Upper lobe of left lung (tissue), 4 donors: Measurements from ENCODE around the gene GDPD2.

Experiments used
- CTCF ChIP-seq, 6 experiments: fragments of 450-650 bp in 4 of 6; fragments of 200-600 bp in 2 of 6; sonication (generic) in 2 of 6; IDR thresholded peaks; one replicate each; pipeline ENCODE4 v1.5.1; 2016 to 2019; ENCODE audit warnings: antibody characterized with exemption in 6 of 6
- EP300 ChIP-seq, 4 donors: sonication (generic); formaldehyde crosslinking; IDR thresholded peaks; one replicate each; pipeline ENCODE4 v1.5.1; 2017; ENCODE audit warnings: antibody characterized with exemption in 4 of 4, control low read depth in 2 of 4
- POLR2A ChIP-seq, 4 donors: fragments of 450-650 bp; IDR thresholded peaks; one replicate each; pipeline ENCODE4 v1.5.1; 2016 to 2017; ENCODE audit warnings: antibody characterized with exemption in 4 of 4, mild to moderate bottlenecking in 2 of 4
- POLR2AphosphoS5 ChIP-seq, 2 donors: sonication (generic); formaldehyde crosslinking; IDR thresholded peaks; one replicate each; pipeline ENCODE4 v1.5.1; 2017; ENCODE audit warnings: antibody characterized with exemption in 2 of 2

- TF ChIP-seq POLR2A (IDR thresholded peaks at IDR 0.05), result no peak
- no peak for TF ChIP-seq CTCF (IDR thresholded peaks at IDR 0.05)
- TF ChIP-seq EP300 (IDR thresholded peaks at IDR 0.05), result no peak
- TF ChIP-seq POLR2AphosphoS5 (IDR thresholded peaks at IDR 0.05), result no peak
Observed at GRCh38 chrX:70477734-70478075, 54.6 kb downstream of the GDPD2 start.
